Activated CD4-positive, alpha-beta T cell treated with anti-CD3 and anti-CD28 coated beads, Interleukin-2, amount 10 ng/mL, durations not matched to agents 7 days and 5 days (primary cell): Measurements from ENCODE around the gene LACRT. TPM values are rescaled to one million over a fixed set of nuclear protein-coding genes. Genes with fewer than 3 reads are reported as not detected.
A peak's percentile ranks its signal among the peaks of the same experiment; 100 is the strongest.
"Not testable (repeated sequence)": the region's sequence is repeated elsewhere in the genome, so short reads cannot be mapped to it uniquely, and the experiment has no call there.

Source experiments
- CTCF ChIA-PET: fragments of 350-600 bp; sonication (Branson Sonifier 250); formaldehyde crosslinking; loops from one replicate; lab custom pipeline; 2021; ENCODE audit warnings: antibody characterized with exemption; lab: Charles Lee
- POLR2A ChIA-PET: fragments of 350-600 bp; sonication (Branson Sonifier 250); formaldehyde crosslinking; loops from one replicate; lab custom pipeline; 2021; ENCODE audit warnings: antibody characterized with exemption; lab: Charles Lee
- DNase-seq: peaks from one replicate; pipeline ENCODE4 v3.0.0-alpha.2; 2020
- H3K27ac Mint-ChIP-seq: one replicate; pipeline ENCODE4 v1.8.0; 2021; ENCODE audit warnings: mild to moderate bottlenecking, moderate library complexity, mixed read lengths
- H3K27me3 Mint-ChIP-seq: one replicate; pipeline ENCODE4 v1.8.0; 2021; ENCODE audit warnings: mixed read lengths
- H3K36me3 Mint-ChIP-seq: one replicate; pipeline ENCODE4 v1.8.0; 2021; ENCODE audit warnings: low read depth, mixed read lengths
- H3K4me1 Mint-ChIP-seq: one replicate; pipeline ENCODE4 v1.8.0; 2021; ENCODE audit warnings: mixed read lengths
- H3K4me3 Mint-ChIP-seq: one replicate; pipeline ENCODE4 v1.8.0; 2021; ENCODE audit warnings: mild to moderate bottlenecking, moderate library complexity, mixed read lengths
- H3K9me3 Mint-ChIP-seq: one replicate; pipeline ENCODE4 v1.8.0; 2021; ENCODE audit warnings: mixed read lengths
- total RNA-seq, 2 experiments: library from RNA; stranded (reverse); gene quantifications; one replicate each; pipeline ENCODE4 v1.2.3, GENCODE V29; 2021

The LACRT gene
- total RNA-seq, 2 experiments from 2014 or later: not detected

DNA sequence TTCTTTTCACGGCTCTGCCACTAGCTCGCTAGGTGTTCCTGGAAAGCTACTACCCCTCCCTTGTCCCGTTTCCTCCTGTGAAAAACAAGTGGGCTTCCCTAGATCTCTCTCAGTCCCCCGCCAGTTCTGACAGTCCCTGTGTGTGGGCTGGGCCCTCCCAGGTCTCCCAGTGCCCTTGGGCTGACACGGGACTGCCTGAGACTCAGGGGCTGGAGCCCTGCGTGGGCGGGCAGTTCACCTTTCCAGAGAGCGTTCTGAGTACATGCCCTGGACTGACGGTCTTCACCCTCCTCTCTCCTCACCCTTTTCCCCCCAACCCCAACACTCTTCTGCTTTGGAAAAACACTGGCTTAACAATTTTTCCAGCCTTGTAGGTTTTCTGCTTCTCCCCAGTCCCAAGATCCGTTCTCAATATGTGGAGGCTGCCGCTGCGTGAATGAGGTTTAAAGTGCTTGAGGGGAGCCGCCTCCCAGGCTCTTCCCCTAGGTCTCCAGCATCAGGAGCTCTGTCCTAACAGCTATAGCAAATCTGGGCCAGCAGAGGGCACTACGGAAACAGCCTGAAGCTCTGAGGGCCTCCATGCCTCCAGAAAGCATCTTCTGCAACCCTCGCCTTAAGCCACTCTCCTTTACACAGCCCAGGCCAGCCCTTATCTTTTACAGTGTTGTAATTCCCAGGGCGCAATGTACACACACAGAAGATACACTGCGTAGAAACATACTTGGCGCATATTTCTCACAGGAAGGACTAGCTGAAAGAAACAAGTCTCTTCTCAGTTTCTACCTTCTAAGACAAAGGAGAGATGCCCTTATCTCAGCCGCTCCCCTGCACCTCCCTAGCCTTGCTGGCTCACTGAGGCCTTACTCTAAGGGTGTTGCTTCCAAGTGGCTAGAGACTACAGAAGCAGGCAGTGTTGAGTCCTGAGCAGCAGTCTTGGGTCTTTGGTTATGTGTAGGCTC lies 23.9 kb upstream of the LACRT start:
- no peaks in the 10 kb centered on the region for H3K36me3 Mint-ChIP-seq
- no peaks in the 10 kb centered on the region for H3K4me1 Mint-ChIP-seq
- no peaks in the 10 kb centered on the region for H3K9me3 Mint-ChIP-seq
- H3K27ac Mint-ChIP-seq: no peak overlapping the region
- POLR2A ChIA-PET: no interaction called here
- CTCF ChIA-PET: interaction anchor here (1.0 to 1.7 kb wide), 2 partner anchors 10 to 14 kb away, joined by 5 read pairs; no protein-coding TSS in a partner anchor
- peaks cover 7% of the 10 kb centered on the region for H3K27me3 Mint-ChIP-seq
- DNase-seq: peak; percentile 53
- H3K4me3 Mint-ChIP-seq: no peak overlapping the region

DNA sequence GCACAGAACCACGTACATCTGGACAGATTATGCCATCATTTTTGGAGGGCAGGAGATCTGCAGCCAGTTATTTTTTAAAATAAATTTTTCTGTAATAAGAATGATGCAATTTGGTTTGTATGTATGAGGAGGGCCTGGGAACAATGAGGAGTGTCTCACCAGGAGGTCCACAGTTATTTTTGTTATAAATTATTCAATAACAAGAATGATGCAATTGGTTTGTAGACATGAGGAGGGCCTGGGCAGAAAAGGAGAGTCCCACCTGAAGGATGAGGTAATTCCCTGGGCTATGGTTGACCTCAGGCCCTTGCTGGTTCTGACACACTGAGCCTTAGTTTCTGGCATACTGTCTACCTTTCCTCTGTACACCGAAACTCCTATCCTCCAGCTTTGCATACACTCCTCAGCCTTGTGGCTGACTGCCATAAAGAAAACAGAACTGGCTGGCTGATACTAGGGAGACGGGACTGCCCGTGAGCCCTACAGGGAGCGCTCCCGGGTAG lies 22.5 kb upstream of the LACRT start:
- no peaks in the 10 kb centered on the region for H3K9me3 Mint-ChIP-seq
- no peaks in the 10 kb centered on the region for H3K4me1 Mint-ChIP-seq
- no peaks in the 10 kb centered on the region for H3K36me3 Mint-ChIP-seq
- H3K27ac Mint-ChIP-seq: no peak overlapping the region
- ChIA-PET CTCF (no interaction called here), POLR2A (no interaction called here)
- peaks cover 16% of the 10 kb centered on the region for H3K27me3 Mint-ChIP-seq
- no peak for DNase-seq
- no peak overlapping the region for H3K4me3 Mint-ChIP-seq

DNA sequence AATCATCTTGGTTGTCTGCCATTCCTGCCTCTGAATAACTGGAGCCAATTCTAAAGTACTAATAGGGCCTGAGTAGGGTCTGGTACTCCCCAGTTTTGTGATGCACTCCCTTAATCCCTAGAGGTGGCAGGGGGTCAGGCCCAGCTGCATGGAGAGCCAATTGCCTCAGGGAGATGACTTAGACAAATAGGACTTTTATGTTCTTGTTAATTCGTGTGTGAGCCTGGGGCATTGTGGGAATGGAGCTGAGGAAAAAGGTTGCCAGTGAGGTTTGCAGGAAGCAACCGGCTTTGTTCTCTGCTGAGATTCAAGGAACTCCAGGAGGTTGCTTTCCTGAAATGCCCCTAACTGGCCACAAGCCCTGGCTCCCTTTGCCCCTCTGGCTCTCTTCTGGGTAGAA lies 20.2 kb upstream of the LACRT start:
- Mint-ChIP-seq H3K36me3 (no peaks in the 10 kb centered on the region), H3K27ac (no peak overlapping the region), H3K27me3 (peaks cover 16% of the 10 kb centered on the region), H3K4me1 (no peaks in the 10 kb centered on the region), H3K4me3 (no peak overlapping the region), H3K9me3 (no peaks in the 10 kb centered on the region)
- ChIA-PET POLR2A (no interaction called here), CTCF (no interaction called here)
- no peak for DNase-seq

DNA sequence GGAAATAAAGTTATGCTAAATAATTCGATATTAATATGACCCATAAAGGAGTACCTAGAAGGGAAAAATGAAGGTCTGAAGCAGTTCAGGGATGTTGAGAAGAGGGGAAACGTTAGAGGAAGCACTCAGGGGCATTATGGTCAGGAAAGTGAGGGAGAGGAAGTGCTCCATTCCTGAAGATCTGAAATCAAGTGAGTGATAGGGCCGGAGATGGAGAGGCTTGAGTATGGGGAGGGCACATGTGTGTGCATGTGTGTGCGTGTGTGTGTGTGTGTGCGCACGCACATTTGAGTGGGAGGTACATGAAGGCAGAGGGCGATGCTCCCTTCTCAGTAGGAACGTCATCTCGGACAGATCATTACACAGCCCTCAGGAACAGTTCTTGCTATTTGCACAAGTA lies 18.3 kb upstream of the LACRT start:
- ChIA-PET POLR2A (no interaction called here), CTCF (interaction anchor here (0.7 kb wide), 1 partner anchor 540 kb away, joined by 4 read pairs; no protein-coding TSS in a partner anchor)
- DNase-seq: no peak
- Mint-ChIP-seq H3K4me3 (no peak overlapping the region), H3K27ac (no peak overlapping the region), H3K27me3 (peaks cover 14% of the 10 kb centered on the region), H3K9me3 (no peaks in the 10 kb centered on the region), H3K4me1 (no peaks in the 10 kb centered on the region), H3K36me3 (no peaks in the 10 kb centered on the region)

DNA sequence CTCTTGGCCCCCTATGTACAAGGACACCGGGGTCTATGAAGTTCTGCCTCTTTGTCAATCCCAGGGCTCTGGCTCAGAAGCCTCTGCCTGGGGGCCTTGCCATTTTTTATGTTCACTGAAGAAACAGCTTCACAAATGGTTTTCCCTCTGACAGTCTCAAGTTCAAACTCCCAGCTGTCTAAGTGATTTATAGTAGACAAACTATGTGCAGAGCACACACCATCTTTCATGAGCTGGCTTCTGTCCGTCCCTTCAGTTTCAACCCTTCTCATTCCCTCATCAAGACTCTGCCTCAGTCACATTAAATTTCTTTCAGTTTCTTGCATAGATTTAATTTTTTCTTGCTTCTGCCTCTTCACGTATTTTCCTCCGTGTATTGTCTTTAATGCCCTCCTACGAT lies 16.2 kb upstream of the LACRT start:
- H3K27me3 Mint-ChIP-seq: peaks cover 30% of the 10 kb centered on the region
- H3K4me3 Mint-ChIP-seq: no peak overlapping the region
- CTCF ChIA-PET: no interaction called here
- H3K4me1 Mint-ChIP-seq: no peaks in the 10 kb centered on the region
- POLR2A ChIA-PET: no interaction called here
- no peaks in the 10 kb centered on the region for H3K9me3 Mint-ChIP-seq
- H3K36me3 Mint-ChIP-seq: no peaks in the 10 kb centered on the region
- no peak for DNase-seq
- no peak overlapping the region for H3K27ac Mint-ChIP-seq

DNA sequence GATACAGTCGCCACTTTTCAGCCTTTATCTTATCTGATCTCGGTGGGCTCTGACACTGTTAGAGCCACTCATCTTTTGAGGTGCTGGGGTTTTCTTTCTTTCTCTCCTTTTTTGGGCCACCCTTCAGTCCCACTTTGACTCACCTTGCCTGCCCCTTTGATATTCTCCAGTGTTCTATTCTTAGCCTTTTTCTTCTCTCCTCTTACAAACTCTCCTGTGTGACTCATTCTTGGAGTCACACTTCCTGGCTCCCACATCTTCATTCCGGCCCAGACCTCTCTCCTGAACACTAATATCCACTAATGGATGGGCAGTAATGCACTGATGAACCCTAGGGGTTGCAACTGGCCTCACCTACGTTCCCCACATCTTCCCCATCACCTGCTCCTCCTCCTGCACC lies 15.7 kb upstream of the LACRT start:
- ChIA-PET POLR2A (no interaction called here), CTCF (no interaction called here)
- no peaks in the 10 kb centered on the region for H3K36me3 Mint-ChIP-seq
- no peaks in the 10 kb centered on the region for H3K4me1 Mint-ChIP-seq
- H3K27ac Mint-ChIP-seq: no peak overlapping the region
- DNase-seq: no peak
- no peak overlapping the region for H3K4me3 Mint-ChIP-seq
- H3K9me3 Mint-ChIP-seq: no peaks in the 10 kb centered on the region
- peaks cover 30% of the 10 kb centered on the region for H3K27me3 Mint-ChIP-seq

DNA sequence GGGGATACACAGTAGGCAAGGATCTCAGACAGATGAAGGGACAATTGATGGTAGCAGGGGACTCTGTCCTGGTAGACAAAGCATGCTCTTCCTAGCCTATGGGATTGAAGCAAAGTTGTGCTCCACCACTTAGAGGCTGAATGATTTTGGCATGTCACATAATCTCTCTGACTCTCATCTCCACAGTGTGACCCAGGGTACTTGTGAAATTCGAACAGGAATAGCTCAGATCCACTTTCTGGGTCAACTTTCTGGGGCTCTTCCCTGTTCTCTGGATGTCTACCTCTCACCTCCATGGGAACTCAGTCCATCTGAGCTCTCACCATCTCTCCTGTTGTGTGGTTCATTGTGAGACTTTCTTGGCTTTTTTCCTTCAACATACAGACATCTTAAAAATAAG lies 15.1 kb upstream of the LACRT start:
- Mint-ChIP-seq H3K27me3 (peaks cover 33% of the 10 kb centered on the region), H3K27ac (no peak overlapping the region), H3K9me3 (no peaks in the 10 kb centered on the region), H3K4me3 (no peak overlapping the region), H3K4me1 (no peaks in the 10 kb centered on the region), H3K36me3 (no peaks in the 10 kb centered on the region)
- DNase-seq: no peak
- ChIA-PET CTCF (interaction anchor here (1.5 kb wide), 1 partner anchor 9 kb away, joined by 5 read pairs; no protein-coding TSS in a partner anchor), POLR2A (no interaction called here)

DNA sequence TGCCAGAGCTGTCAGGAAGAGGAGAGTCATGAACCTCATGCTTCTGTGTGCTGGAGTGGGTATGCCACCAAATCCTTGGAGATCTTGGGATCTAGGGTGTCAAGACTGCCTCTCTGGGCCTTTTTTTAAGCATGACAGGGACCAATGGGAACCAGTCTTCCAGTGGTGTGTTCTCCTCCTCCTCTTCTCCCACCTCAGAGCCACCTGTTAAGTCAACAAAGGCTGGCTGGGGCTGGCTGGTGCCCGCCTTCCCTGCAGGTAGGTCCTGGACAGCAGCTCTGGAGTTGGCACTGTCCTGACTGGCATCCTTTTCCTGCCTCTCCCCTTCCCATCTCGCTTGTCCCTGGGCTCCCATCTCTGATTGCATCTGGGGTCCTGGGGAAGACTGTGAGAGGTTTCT lies 13.6 kb upstream of the LACRT start, which contains the start of gene DCD:
Gene DCD, minus strand, starts transcription at position 101 of the 400 bp plus-strand sequence. Its CDS starts 62 bp downstream, at position 39.
- CTCF ChIA-PET: interaction anchor here (1.5 kb wide), 1 partner anchor 11 kb away, joined by 5 read pairs; no protein-coding TSS in a partner anchor
- Mint-ChIP-seq H3K27me3 (peaks cover 37% of the 10 kb centered on the region), H3K9me3 (no peaks in the 10 kb centered on the region), H3K36me3 (no peaks in the 10 kb centered on the region), H3K4me1 (no peaks in the 10 kb centered on the region), H3K4me3 (no peak within 1 kb of the TSS), H3K27ac (no peak within 1 kb of the TSS)
- POLR2A ChIA-PET: no interaction called here
- no peak for DNase-seq

DNA sequence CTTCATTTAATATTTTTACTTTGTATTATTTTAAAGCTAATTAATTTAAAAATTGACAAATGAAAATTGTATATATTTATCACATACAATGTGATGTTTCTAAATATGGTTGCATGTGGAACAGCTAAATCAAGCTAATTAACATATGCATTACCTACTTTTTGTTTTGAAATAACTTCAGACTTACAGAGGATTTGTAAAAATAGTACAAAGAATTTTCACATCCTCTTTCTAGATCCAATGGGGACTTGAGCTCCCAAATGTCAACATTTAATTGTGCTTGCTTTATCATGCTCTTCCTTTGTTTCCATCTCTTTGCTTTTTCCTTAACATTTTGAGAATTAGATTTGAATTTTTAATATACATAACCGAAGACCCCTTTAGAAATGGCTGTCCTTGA lies 6.9 kb upstream of the LACRT start:
- Mint-ChIP-seq H3K9me3 (no peaks in the 10 kb centered on the region), H3K27ac (no peak overlapping the region), H3K4me3 (no peak overlapping the region), H3K36me3 (no peaks in the 10 kb centered on the region), H3K27me3 (peaks cover 28% of the 10 kb centered on the region), H3K4me1 (no peaks in the 10 kb centered on the region)
- DNase-seq: no peak
- ChIA-PET POLR2A (no interaction called here), CTCF (no interaction called here)

DNA sequence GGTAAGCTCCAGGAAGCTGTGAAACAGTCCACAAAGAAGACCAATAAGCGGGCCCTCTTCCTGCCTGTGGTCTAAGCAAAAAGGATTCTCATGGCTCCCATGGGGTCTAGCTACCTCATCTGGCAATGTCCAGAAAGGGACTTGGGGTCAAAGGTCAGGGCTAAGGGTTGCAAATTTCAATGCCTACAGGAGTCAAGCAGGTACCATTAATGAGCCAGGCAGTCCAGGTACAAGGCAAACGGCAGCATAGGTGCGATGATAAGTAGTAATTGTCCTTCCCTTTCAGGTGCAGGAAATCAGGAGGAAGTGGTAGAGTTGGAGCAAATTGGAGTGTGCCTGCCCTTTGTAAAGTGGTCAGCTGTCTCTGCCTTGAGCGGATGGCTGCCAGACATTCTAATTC lies 6.4 kb upstream of the LACRT start:
- Mint-ChIP-seq H3K27ac (no peak overlapping the region), H3K9me3 (no peaks in the 10 kb centered on the region), H3K4me1 (no peaks in the 10 kb centered on the region), H3K36me3 (no peaks in the 10 kb centered on the region), H3K27me3 (peaks cover 23% of the 10 kb centered on the region), H3K4me3 (no peak overlapping the region)
- CTCF ChIA-PET: no interaction called here
- no peak for DNase-seq
- POLR2A ChIA-PET: no interaction called here

DNA sequence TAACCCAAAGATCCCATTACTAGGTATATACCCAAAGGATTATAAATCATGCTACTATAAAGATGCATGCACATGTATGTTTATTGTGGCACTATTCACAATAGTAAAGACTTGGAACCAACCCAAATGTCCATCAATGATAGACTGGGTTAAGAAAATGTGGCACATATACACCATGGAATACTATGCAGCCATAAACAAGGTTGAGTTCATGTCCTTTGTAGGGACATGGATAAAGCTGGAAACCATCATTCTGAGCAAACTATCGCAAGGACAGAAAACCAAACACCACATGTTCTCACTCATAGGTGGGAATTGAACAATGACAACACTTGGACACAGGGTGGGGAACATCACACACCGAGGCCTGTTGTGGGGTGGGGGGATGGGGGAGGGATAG lies 4.4 kb upstream of the LACRT start:
- DNase-seq, CTCF ChIA-PET, H3K4me3 Mint-ChIP-seq, H3K36me3 Mint-ChIP-seq, H3K9me3 Mint-ChIP-seq, H3K4me1 Mint-ChIP-seq, H3K27ac Mint-ChIP-seq, POLR2A ChIA-PET: not testable (repeated sequence)
- H3K27me3 Mint-ChIP-seq: peaks cover 14% of the 10 kb centered on the region

DNA sequence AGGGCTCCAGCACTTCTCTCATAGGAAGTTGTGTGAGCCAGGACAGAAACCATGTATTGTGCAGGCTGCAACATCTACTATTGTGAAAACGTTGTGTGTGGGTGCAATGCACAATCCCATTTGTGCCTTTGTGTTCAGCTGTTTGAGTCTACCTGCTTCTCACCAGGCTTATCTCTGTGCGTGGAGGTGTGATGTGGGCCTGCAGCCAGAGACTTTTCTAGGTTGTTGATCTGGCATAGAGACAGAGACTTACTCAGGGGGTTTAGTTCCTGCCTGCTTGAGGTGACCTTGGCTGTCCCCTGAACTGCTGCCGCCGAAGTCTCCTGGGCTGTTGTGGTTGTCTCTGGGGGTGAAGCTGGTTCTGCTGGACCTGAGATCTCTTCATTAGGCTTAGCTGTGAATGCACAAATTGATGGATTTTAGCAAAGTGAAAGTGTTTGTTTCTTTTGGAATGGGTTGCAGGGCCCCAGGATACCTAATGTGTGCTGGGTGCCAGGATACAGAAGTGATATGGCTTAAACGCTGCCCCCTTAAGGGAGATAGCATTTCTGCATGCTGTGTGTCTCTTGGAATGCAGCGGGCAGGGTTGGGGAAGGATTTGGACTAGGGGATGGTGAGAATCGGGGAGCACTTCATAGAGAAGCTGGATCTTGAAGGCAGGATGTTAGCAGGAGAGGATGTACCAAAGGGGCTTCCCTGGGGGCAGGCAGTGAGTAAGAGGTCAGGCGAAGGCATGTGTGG lies 2.5 kb downstream of the LACRT start:
- Mint-ChIP-seq H3K4me3 (no peak overlapping the region), H3K27ac (no peak overlapping the region), H3K4me1 (no peaks in the 10 kb centered on the region), H3K27me3 (peaks cover 3% of the 10 kb centered on the region), H3K36me3 (no peaks in the 10 kb centered on the region), H3K9me3 (peaks cover under 1% of the 10 kb centered on the region)
- ChIA-PET CTCF (no interaction called here), POLR2A (no interaction called here)
- no peak for DNase-seq

DNA sequence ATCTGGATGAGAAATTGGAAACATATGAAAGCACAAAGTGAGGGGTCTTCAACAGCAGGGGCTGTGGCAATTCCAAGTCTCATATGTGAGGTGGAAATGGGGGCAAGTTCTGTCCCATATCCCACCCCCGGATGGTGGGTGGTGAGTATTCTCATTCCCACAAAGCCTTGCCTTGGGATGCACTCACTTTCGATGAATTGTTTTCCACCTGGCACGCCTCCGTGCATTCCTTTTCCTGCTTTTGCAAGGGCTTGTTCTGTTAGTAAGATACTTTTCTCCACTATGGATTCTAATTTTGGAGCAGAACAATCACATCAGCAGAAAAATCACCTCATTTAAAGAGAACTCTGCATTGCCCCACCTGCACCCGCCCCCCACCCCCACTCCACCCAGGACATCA lies 3.1 kb downstream of the LACRT start:
- ChIA-PET POLR2A (no interaction called here), CTCF (no interaction called here)
- Mint-ChIP-seq H3K9me3 (peaks cover 5% of the 10 kb centered on the region), H3K27me3 (peaks cover 3% of the 10 kb centered on the region), H3K4me3 (no peak overlapping the region), H3K36me3 (no peaks in the 10 kb centered on the region), H3K4me1 (no peaks in the 10 kb centered on the region), H3K27ac (no peak overlapping the region)
- DNase-seq: no peak
